ENCODE measurements around the gene DDAH1. TPM values are rescaled to one million over a fixed set of nuclear protein-coding genes. Genes with fewer than 3 reads are reported as not detected.

The DDAH1 gene
- total and polyA plus RNA-seq, 2 donors (not counting 3 experiments of a cell fraction or from before 2014, with no cell fraction given) = 44.0 to 75.2 TPM

- no peaks in the 10 kb centered on the region for H3K9me1 ChIP-seq (replicated peaks; ENCODE audit: control insufficient read depth, extremely low read depth, insufficient read depth, low read length)
- no peaks in the 10 kb centered on the region for H3K9me3 ChIP-seq (replicated peaks; ENCODE audit: control insufficient read depth, insufficient read depth, low read length)
- ChIA-PET POLR2A (interaction anchor here (1.0 to 2.4 kb wide), 2 partner anchors 10 to 264 kb away, joined by 3 to 10 read pairs; no protein-coding TSS in a partner anchor), CTCF (interaction anchor here (2.1 kb wide), 1 partner anchor 10 kb away, joined by 18 read pairs; no protein-coding TSS in a partner anchor)
- H3K4me3 ChIP-seq (replicated peaks in 1 of 3; ENCODE audit: insufficient read depth in 1 of 3, low read depth in 1 of 3, low read length in 3 of 3) = no peak overlapping the region
- no TSS peak for BruUV-seq (replicated peaks)
- H3K4me2 ChIP-seq (ENCODE audit: insufficient read depth, low read length) = peak overlapping the region; percentile 29
- peak overlapping the region; percentile 95 for H3K9ac ChIP-seq (replicated peaks; ENCODE audit: extremely low read depth, insufficient read depth, low read length)
- peaks cover 88% of the 10 kb centered on the region for H3K4me1 ChIP-seq (ENCODE audit: control insufficient read depth, extremely low read depth, insufficient read depth, low read length)
- dilution Hi-C loops (cut with MboI; ENCODE audit: extremely low pct_ligation_motif_present, low sequenced_read_pairs) = loop anchor here (25.0 kb wide), 1 partner anchor 368 kb away; no protein-coding TSS in a partner anchor
- DNase-seq (ENCODE audit: low read depth, low spot score) (no peak), FAIRE-seq (no peak)
- intact Hi-C loops (cut with micrococcal nuclease) = no loop called here
- peak overlapping the region; percentile 100 for H3K27ac ChIP-seq (ENCODE audit: insufficient read depth, low read depth, low read length)
- H4K20me1 ChIP-seq (replicated peaks; ENCODE audit: control insufficient read depth, extremely low read depth, insufficient read depth, low read length) = no peaks in the 10 kb centered on the region
- no peaks in the 10 kb centered on the region for H3K27me3 ChIP-seq (ENCODE audit: control insufficient read depth in 2 of 2, insufficient read depth in 2 of 2, low read length in 2 of 2)
- TF ChIP-seq EZH2 (IDR thresholded peaks at IDR 0.05; ENCODE audit: borderline replicate concordance, low read depth, low read length, severe bottlenecking) = no peak
- no peak for TF ChIP-seq MYC (IDR thresholded peaks at IDR 0.05; ENCODE audit: low read depth, low read length)
- TF ChIP-seq, protein P1, sequence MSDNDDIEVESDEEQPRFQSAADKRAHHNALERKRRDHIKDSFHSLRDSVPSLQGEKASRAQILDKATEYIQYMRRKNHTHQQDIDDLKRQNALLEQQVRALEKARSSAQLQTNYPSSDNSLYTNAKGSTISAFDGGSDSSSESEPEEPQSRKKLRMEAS (IDR thresholded peaks at IDR 0.05; ENCODE audit: insufficient read depth, insufficient read length) = no peak
- TF ChIP-seq POLR2AphosphoS5 (IDR thresholded peaks at IDR 0.05; ENCODE audit: insufficient read depth, low read depth, low read length) = no peak
- no peak for TF ChIP-seq FOS (IDR thresholded peaks at IDR 0.05; ENCODE audit: borderline replicate concordance, insufficient read depth, low read length)
- no peak for TF ChIP-seq GATA2 (IDR thresholded peaks at IDR 0.05; ENCODE audit: insufficient read depth, insufficient read length, low read depth, low read length)
- no peak for TF ChIP-seq POLR2A (IDR thresholded peaks at IDR 0.05; ENCODE audit: low read depth, low read length)
- TF ChIP-seq JUN (IDR thresholded peaks at IDR 0.05; ENCODE audit: borderline replicate concordance, insufficient read depth, insufficient read length, low read depth) = no peak
- TF ChIP-seq CTCF (IDR thresholded peaks at IDR 0.05; ENCODE audit: extremely low read depth in 1 of 2, insufficient read depth in 1 of 2, low read depth in 1 of 2, low read length in 2 of 2) = no peak
- H3K36me3 ChIP-seq (ENCODE audit: control insufficient read depth in 2 of 2, extremely low read depth in 1 of 2, insufficient read depth in 2 of 2, low read length in 2 of 2) = no peaks in the 10 kb centered on the region
- H3K79me2 ChIP-seq (ENCODE audit: control insufficient read depth, insufficient read depth, low read length) = peaks cover 21% of the 10 kb centered on the region
- no peak overlapping the region for H2AFZ ChIP-seq (ENCODE audit: low read depth, low read length)
These were observed 145.5 kb downstream of the DDAH1 start for GRCh38 chr1:85319491-85319890.
